ENCODE results near the gene CNIH3. TPM values are rescaled to one million over a fixed set of nuclear protein-coding genes. Genes with fewer than 3 reads are reported as not detected.

Gene CNIH3
- total RNA-seq, 2 experiments from 2014 or later = 1.6 to 2.2 TPM

GRCh38 chr1:224762046-224762445 lies 145.9 kb downstream of the CNIH3 start:
- H3K4me1 Mint-ChIP-seq = no peaks in the 10 kb centered on the region
- H3K36me3 Mint-ChIP-seq = peaks cover 4% of the 10 kb centered on the region
- no peaks in the 10 kb centered on the region for H3K27me3 Mint-ChIP-seq
- peaks cover 7% of the 10 kb centered on the region for H3K9me3 Mint-ChIP-seq
- DNase-seq = no peak
- POLR2A ChIA-PET = no interaction called here
- ATAC-seq (ENCODE audit: low read depth) = no peak
- no peak overlapping the region for H3K27ac Mint-ChIP-seq
- no peak overlapping the region for H3K4me3 Mint-ChIP-seq

- POLR2A ChIA-PET = no interaction called here
These were observed 146.6 kb downstream of the CNIH3 start for GRCh38 chr1:224762701-224763100.

GRCh38 chr1:224763126-224763775 lies 147.1 kb downstream of the CNIH3 start:
- H3K9me3 Mint-ChIP-seq = peaks cover 7% of the 10 kb centered on the region
- H3K27ac Mint-ChIP-seq = no peak overlapping the region
- no peak for DNase-seq
- peaks cover 4% of the 10 kb centered on the region for H3K36me3 Mint-ChIP-seq
- H3K4me3 Mint-ChIP-seq = no peak overlapping the region
- POLR2A ChIA-PET = no interaction called here
- no peaks in the 10 kb centered on the region for H3K27me3 Mint-ChIP-seq
- ATAC-seq (ENCODE audit: low read depth) = no peak
- H3K4me1 Mint-ChIP-seq = no peaks in the 10 kb centered on the region

More at GRCh38 chr1:224762701-224763100, 146.6 kb downstream of the CNIH3 start:
- no peak for ATAC-seq (ENCODE audit: low read depth)
- peaks cover 7% of the 10 kb centered on the region for H3K9me3 Mint-ChIP-seq
- no peak for DNase-seq
- no peaks in the 10 kb centered on the region for H3K4me1 Mint-ChIP-seq
- H3K36me3 Mint-ChIP-seq = peaks cover 4% of the 10 kb centered on the region
- H3K27ac Mint-ChIP-seq = no peak overlapping the region
- no peaks in the 10 kb centered on the region for H3K27me3 Mint-ChIP-seq
- H3K4me3 Mint-ChIP-seq = no peak overlapping the region

GRCh38 chr1:224766266-224766665 lies 150.1 kb downstream of the CNIH3 start:
- Mint-ChIP-seq H3K27me3 (peaks cover 3% of the 10 kb centered on the region), H3K27ac (no peak overlapping the region)

GRCh38 chr1:224767031-224767430 lies 150.9 kb downstream of the CNIH3 start:
- H3K27me3 Mint-ChIP-seq = peaks cover 3% of the 10 kb centered on the region
- H3K9me3 Mint-ChIP-seq = no peaks in the 10 kb centered on the region
- H3K27ac Mint-ChIP-seq = no peak overlapping the region
- no peak overlapping the region for H3K4me3 Mint-ChIP-seq
- ATAC-seq (ENCODE audit: low read depth) = no peak
- no peaks in the 10 kb centered on the region for H3K4me1 Mint-ChIP-seq
- no peaks in the 10 kb centered on the region for H3K36me3 Mint-ChIP-seq
- no peak for DNase-seq
- POLR2A ChIA-PET = no interaction called here

More at GRCh38 chr1:224766266-224766665, 150.1 kb downstream of the CNIH3 start:
- ATAC-seq (ENCODE audit: low read depth) (no peak), DNase-seq (no peak)
- POLR2A ChIA-PET = no interaction called here
- no peaks in the 10 kb centered on the region for H3K4me1 Mint-ChIP-seq
- H3K36me3 Mint-ChIP-seq = no peaks in the 10 kb centered on the region
- H3K9me3 Mint-ChIP-seq = no peaks in the 10 kb centered on the region
- no peak overlapping the region for H3K4me3 Mint-ChIP-seq

- Mint-ChIP-seq H3K36me3 (no peaks in the 10 kb centered on the region), H3K4me3 (no peak overlapping the region), H3K4me1 (no peaks in the 10 kb centered on the region), H3K27me3 (peaks cover 3% of the 10 kb centered on the region), H3K9me3 (no peaks in the 10 kb centered on the region), H3K27ac (no peak overlapping the region)
- POLR2A ChIA-PET = no interaction called here
- ATAC-seq (ENCODE audit: low read depth) (no peak), DNase-seq (no peak)
These were observed 151.6 kb downstream of the CNIH3 start for GRCh38 chr1:224767676-224768075.

GRCh38 chr1:224768971-224769370 lies 152.9 kb downstream of the CNIH3 start:
- H3K27ac Mint-ChIP-seq = no peak overlapping the region
- H3K36me3 Mint-ChIP-seq = no peaks in the 10 kb centered on the region
- DNase-seq (no peak), ATAC-seq (ENCODE audit: low read depth) (no peak)
- peaks cover 9% of the 10 kb centered on the region for H3K27me3 Mint-ChIP-seq
- H3K4me1 Mint-ChIP-seq = no peaks in the 10 kb centered on the region
- H3K4me3 Mint-ChIP-seq = no peak overlapping the region
- POLR2A ChIA-PET = no interaction called here
- no peaks in the 10 kb centered on the region for H3K9me3 Mint-ChIP-seq

GRCh38 chr1:224769452-224770335 lies 153.6 kb downstream of the CNIH3 start:
- DNase-seq = no peak
- H3K27me3 Mint-ChIP-seq = peaks cover 11% of the 10 kb centered on the region

GRCh38 chr1:224770336-224770693 lies 154.2 kb downstream of the CNIH3 start:
- Mint-ChIP-seq H3K36me3 (no peaks in the 10 kb centered on the region), H3K9me3 (no peaks in the 10 kb centered on the region), H3K4me3 (no peak overlapping the region), H3K27me3 (peaks cover 11% of the 10 kb centered on the region), H3K27ac (no peak overlapping the region), H3K4me1 (no peaks in the 10 kb centered on the region)
- DNase-seq = no peak
- no peak for ATAC-seq (ENCODE audit: low read depth)
- POLR2A ChIA-PET = no interaction called here

More at GRCh38 chr1:224769452-224770335, 153.6 kb downstream of the CNIH3 start:
- POLR2A ChIA-PET = no interaction called here
- H3K27ac Mint-ChIP-seq = no peak overlapping the region
- no peak overlapping the region for H3K4me3 Mint-ChIP-seq
- H3K36me3 Mint-ChIP-seq = no peaks in the 10 kb centered on the region
- H3K4me1 Mint-ChIP-seq = no peaks in the 10 kb centered on the region
- ATAC-seq (ENCODE audit: low read depth) = no peak
- H3K9me3 Mint-ChIP-seq = no peaks in the 10 kb centered on the region

- Mint-ChIP-seq H3K4me3 (no peak overlapping the region), H3K36me3 (no peaks in the 10 kb centered on the region), H3K9me3 (no peaks in the 10 kb centered on the region), H3K4me1 (no peaks in the 10 kb centered on the region), H3K27me3 (peaks cover 14% of the 10 kb centered on the region), H3K27ac (no peak overlapping the region)
- ATAC-seq (ENCODE audit: low read depth) (no peak), DNase-seq (no peak)
- POLR2A ChIA-PET = no interaction called here
These were observed 157.5 kb downstream of the CNIH3 start for GRCh38 chr1:224773646-224774045.

- Mint-ChIP-seq H3K36me3 (no peaks in the 10 kb centered on the region), H3K9me3 (no peaks in the 10 kb centered on the region), H3K4me1 (no peaks in the 10 kb centered on the region), H3K27ac (no peak overlapping the region), H3K4me3 (no peak overlapping the region), H3K27me3 (peaks cover 14% of the 10 kb centered on the region)
- DNase-seq (no peak), ATAC-seq (ENCODE audit: low read depth) (no peak)
- POLR2A ChIA-PET = no interaction called here
These were observed 158.3 kb downstream of the CNIH3 start for GRCh38 chr1:224774378-224774777.

- Mint-ChIP-seq H3K9me3 (peaks cover under 1% of the 10 kb centered on the region), H3K27me3 (peaks cover 13% of the 10 kb centered on the region), H3K4me3 (no peak overlapping the region), H3K4me1 (peaks cover 2% of the 10 kb centered on the region), H3K36me3 (no peaks in the 10 kb centered on the region), H3K27ac (no peak overlapping the region)
- ATAC-seq (ENCODE audit: low read depth) = no peak
- POLR2A ChIA-PET = no interaction called here
- DNase-seq = no peak
These were observed 161.1 kb downstream of the CNIH3 start for GRCh38 chr1:224777180-224777579.

GRCh38 chr1:224779536-224779935 lies 163.4 kb downstream of the CNIH3 start:
- H3K4me1 Mint-ChIP-seq = peaks cover 14% of the 10 kb centered on the region
- H3K4me3 Mint-ChIP-seq = no peak overlapping the region
- H3K36me3 Mint-ChIP-seq = no peaks in the 10 kb centered on the region
- ATAC-seq (ENCODE audit: low read depth) = no peak
- H3K27me3 Mint-ChIP-seq = peaks cover 6% of the 10 kb centered on the region
- H3K27ac Mint-ChIP-seq = no peak overlapping the region
- H3K9me3 Mint-ChIP-seq = peaks cover 4% of the 10 kb centered on the region
- POLR2A ChIA-PET = no interaction called here
- DNase-seq = no peak

- H3K27me3 Mint-ChIP-seq = peaks cover 3% of the 10 kb centered on the region
- no peak overlapping the region for H3K27ac Mint-ChIP-seq
- no peak overlapping the region for H3K4me3 Mint-ChIP-seq
- peaks cover 5% of the 10 kb centered on the region for H3K9me3 Mint-ChIP-seq
- DNase-seq (no peak), ATAC-seq (ENCODE audit: low read depth) (no peak)
- no peaks in the 10 kb centered on the region for H3K36me3 Mint-ChIP-seq
- H3K4me1 Mint-ChIP-seq = peaks cover 15% of the 10 kb centered on the region
- POLR2A ChIA-PET = no interaction called here
These were observed 164.6 kb downstream of the CNIH3 start for GRCh38 chr1:224780736-224781135.

Data from activated naive CD8-positive, alpha-beta T cell treated with anti-CD3 and anti-CD28 coated beads, Interleukin-2, amount 10 ng/mL, durations not matched to agents 7 days and 5 days (primary cell).